ENCODE data around the gene ZNF789.

Gene ZNF789

GRCh38 chr7:99514050-99514449, 41.4 kb downstream of the ZNF789 start:
- DNase-seq: no peak

- DNase-seq: no peak
Observed at GRCh38 chr7:99521399-99521798, 48.7 kb downstream of the ZNF789 start.

- no peak for DNase-seq
Observed at GRCh38 chr7:99525713-99526440, 53.2 kb downstream of the ZNF789 start.

- DNase-seq: no peak
Observed at GRCh38 chr7:99531354-99531765, 58.7 kb downstream of the ZNF789 start.

GRCh38 chr7:99535667-99536066, 63.0 kb downstream of the ZNF789 start:
- no peak for DNase-seq

Measured in NCI-H1417 treated with DMSO at 0.1 percent for 48 hours (cell line).